GM12878 (cell line): ENCODE measurements around the gene FGFR4.

ENCODE experiments used
- BCL3 ChIP-seq: IDR thresholded peaks from 2 replicates; pipeline ENCODE4 v1.6.1; 2011; ENCODE audit warnings: borderline replicate concordance, low read depth, mild to moderate bottlenecking, moderate library complexity, low read length; ENCODE audit not compliant: insufficient read depth, poor library complexity, severe bottlenecking
- CHD4 ChIP-seq: fragments of 200-600 bp; sonication (generic); IDR thresholded peaks from 2 replicates; pipeline ENCODE4 v1.6.1; 2016; ENCODE audit warnings: mild to moderate bottlenecking
- CREM ChIP-seq: IDR thresholded peaks from 2 replicates; pipeline ENCODE4 v1.6.1; 2014; ENCODE audit warnings: antibody characterized with exemption, low read depth
- CTCF ChIP-seq, 3 experiments: IDR thresholded peaks in 2 of 3; conservative IDR thresholded peaks in 1 of 3; 2 replicates each; pipeline ENCODE4 v1.5.1; 2011; ENCODE audit warnings: low read depth in 3 of 3, low read length in 3 of 3, mild to moderate bottlenecking in 3 of 3, control low read depth in 2 of 3, moderate library complexity in 2 of 3, inconsistent platforms in 1 of 3, mixed read lengths in 1 of 3; ENCODE audit not compliant: control insufficient read depth in 2 of 3, insufficient read depth in 1 of 3; ENCODE audit errors: extremely low read depth in 1 of 3
- EZH2 ChIP-seq: IDR thresholded peaks from 2 replicates; pipeline ENCODE4 v1.6.1; 2012; ENCODE audit warnings: low read depth, mild to moderate bottlenecking, control low read depth, inconsistent platforms, low read length, borderline replicate concordance; ENCODE audit not compliant: control insufficient read depth
- HCFC1 ChIP-seq: fragments of 150-350 bp; IDR thresholded peaks from 2 replicates; pipeline ENCODE4 v1.6.1; 2014; ENCODE audit warnings: low read length
- MTA2 ChIP-seq: fragments of 450-650 bp; IDR thresholded peaks from 2 replicates; pipeline ENCODE4 v1.6.1; 2016; ENCODE audit warnings: low read depth, mild to moderate bottlenecking, moderate library complexity
- PKNOX1 ChIP-seq: fragments of 450-650 bp; IDR thresholded peaks from 2 replicates; pipeline ENCODE4 v1.6.1; 2016; ENCODE audit warnings: mild to moderate bottlenecking
- POLR2A ChIP-seq: IDR thresholded peaks from 2 replicates; pipeline ENCODE4 v1.6.1; 2011; ENCODE audit warnings: low read depth, mild to moderate bottlenecking, low read length
- REST ChIP-seq: IDR thresholded peaks from 2 replicates; pipeline ENCODE4 v1.6.1; 2012; ENCODE audit warnings: mild to moderate bottlenecking, low read depth, low read length
- SMAD5 ChIP-seq: IDR thresholded peaks from 2 replicates; pipeline ENCODE4 v1.6.1; 2016; ENCODE audit warnings: antibody characterized with exemption, low read depth
- SUPT20H ChIP-seq: IDR thresholded peaks from 2 replicates; pipeline ENCODE4 v1.6.1; 2011; ENCODE audit warnings: low read depth, mild to moderate bottlenecking, low read length, moderate library complexity, borderline replicate concordance; ENCODE audit not compliant: control insufficient read depth
- TAF1 ChIP-seq: IDR thresholded peaks from 2 replicates; pipeline ENCODE4 v1.6.1; 2011; ENCODE audit warnings: mild to moderate bottlenecking, low read depth, low read length, borderline replicate concordance

GRCh38 chr5:177079606-177080005, 7.1 kb upstream of the FGFR4 start:
- TF ChIP-seq BCL3: no peak
- TF ChIP-seq CTCF (IDR thresholded peaks at IDR 0.05 in 2 of 3, conservative IDR thresholded peaks at IDR 0.05 in 1 of 3; ENCODE audit: control insufficient read depth in 2 of 3, extremely low read depth in 1 of 3, insufficient read depth in 1 of 3, low read depth in 3 of 3, low read length in 3 of 3): no peak
- no peak for TF ChIP-seq HCFC1
- no peak for TF ChIP-seq CREM
- TF ChIP-seq MTA2: no peak
- no peak for TF ChIP-seq CHD4
- TF ChIP-seq TAF1: no peak
- no peak for TF ChIP-seq SUPT20H
- no peak for TF ChIP-seq PKNOX1
- no peak for TF ChIP-seq POLR2A
- TF ChIP-seq SMAD5: no peak
- no peak for TF ChIP-seq EZH2
- no peak for TF ChIP-seq REST
